NOMO-1 treated with dmso at 0.1 percent for 144 hours (cell line): ENCODE measurements around the gene SMAD3.

Experiments
- DNase-seq: peaks from one replicate; lab custom pipeline; 2025; ENCODE audit not compliant: unreplicated experiment; lab: John Stamatoyannopoulos, UW

SMAD3 gene

GRCh38 chr15:67035886-67036285 is 29.5 kb upstream of the SMAD3 start:
- no peak for DNase-seq

- no peak for DNase-seq
Observed at GRCh38 chr15:67036775-67037555, 28.4 kb upstream of the SMAD3 start.

DNA sequence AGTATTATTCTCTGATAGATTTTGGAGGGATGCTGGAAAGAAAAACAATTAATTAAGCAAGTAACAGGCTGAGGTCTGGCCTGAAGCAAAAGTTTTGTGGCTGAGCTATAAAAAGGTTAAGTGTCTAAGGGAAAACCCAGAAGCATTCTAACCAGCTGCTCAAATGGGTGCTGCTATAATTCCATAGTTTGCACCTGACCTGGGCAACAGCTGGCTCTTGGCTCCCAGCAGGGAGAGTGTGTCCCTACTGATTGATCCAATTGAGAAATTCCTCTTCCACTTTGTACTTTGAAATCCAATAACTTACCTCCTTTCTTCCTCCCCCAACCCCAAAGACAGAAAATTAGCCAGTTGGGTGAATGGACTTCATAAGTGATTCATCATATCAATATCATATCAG is 27.7 kb upstream of the SMAD3 start:
- DNase-seq = no peak

- DNase-seq = no peak
Observed at GRCh38 chr15:67038736-67039135, 26.7 kb upstream of the SMAD3 start.

DNA sequence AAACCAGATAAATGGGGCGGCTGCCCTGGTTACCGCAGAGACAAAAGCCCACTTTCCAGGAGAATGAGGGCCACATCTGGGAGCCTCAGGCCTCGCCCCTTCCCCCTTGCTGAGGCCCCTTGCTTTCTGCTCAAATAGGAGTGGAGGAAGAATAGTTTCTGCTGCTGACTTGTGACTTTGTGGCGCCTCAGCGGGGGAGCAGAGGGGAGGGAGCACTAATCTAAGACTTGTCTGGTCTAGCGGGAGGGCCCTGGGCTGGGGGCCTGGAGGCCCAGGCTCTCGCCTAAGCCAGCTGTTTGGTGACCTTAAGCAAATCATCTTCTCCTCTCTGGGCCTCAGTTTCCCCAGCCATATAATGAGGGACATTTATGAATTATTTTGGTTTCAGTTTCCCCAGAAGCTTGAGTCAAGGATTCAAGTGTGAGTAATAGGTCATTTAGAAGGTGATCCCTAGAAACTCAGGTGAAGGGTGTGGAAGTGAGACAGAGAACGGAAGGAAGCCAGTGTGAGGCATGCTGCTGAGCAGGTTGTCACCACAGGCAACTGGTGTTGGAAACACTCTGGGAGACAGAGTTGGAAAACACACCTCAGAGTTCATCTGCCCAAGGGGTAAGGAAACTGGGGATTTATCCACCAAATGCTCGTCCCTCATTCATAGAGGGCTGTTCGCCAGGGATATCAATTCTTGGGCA is 25.9 kb upstream of the SMAD3 start:
- no peak for DNase-seq

- no peak for DNase-seq
Observed at GRCh38 chr15:67040277-67040676, 25.1 kb upstream of the SMAD3 start.

- DNase-seq = peak; percentile 54
Observed at GRCh38 chr15:67042551-67043142, 22.8 kb upstream of the SMAD3 start.

- no peak for DNase-seq
Observed at GRCh38 chr15:67043939-67044771, 21.2 kb upstream of the SMAD3 start.

DNA sequence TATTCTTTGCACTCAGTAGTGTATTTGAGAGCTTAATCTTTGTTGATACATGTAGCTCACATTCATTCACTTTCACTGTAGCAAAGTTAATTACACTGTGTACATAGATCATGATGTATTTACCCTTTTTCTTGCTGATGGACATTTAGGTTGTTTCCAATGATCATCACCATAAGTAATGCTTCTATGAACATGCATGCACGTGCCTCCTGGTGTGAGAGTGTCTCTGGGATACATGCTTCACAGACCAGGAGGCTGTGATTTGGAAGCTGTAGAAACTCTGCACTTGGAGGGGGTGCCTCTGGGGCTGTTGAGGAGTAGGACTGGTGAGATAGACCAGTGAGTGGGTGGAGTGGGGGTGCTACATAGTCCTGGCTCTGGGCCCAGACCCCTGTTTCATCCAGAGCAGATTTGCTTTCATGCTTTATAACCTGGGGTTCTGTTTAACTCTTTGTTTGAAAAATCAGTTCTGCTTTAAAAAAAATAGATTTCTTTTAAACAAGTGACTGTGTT is 18.2 kb upstream of the SMAD3 start:
- DNase-seq = no peak

- DNase-seq = peak; percentile 47
Observed at GRCh38 chr15:67048281-67049279, 16.8 kb upstream of the SMAD3 start.

DNA sequence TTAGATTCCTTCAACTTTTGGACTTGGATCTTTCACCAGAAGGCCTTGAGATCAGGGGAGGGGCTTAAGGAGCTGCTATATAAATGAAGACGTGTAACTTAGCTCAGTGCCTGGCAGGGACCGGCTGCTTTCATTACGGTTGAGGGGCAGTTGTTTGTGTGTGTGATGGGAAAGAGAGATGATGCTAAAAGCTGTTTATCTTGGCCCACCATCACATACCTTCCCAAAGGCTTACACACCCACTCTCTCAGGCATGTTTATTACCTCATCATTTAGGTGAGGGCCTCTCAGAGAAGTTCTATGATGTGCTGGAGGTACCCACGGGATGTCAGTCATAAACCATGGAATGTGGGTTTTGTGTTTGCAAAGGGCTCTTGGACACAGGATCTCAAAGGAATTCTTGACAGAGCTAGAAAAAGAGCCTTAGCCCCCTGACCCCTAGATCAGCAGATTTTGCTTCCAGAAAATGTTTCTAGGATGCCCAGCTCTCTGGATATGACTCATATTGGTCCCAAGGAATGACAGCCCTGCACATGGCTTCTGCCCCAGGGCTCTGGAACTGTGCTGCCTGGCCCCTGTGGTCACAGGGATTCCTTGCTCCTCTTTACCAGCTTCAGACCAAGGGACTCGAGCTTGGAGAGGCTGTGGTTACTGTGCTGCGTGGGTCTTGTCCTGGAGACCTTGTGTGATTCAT is 15.9 kb upstream of the SMAD3 start:
- no peak for DNase-seq

GRCh38 chr15:67050062-67050461 is 15.3 kb upstream of the SMAD3 start:
- DNase-seq = no peak

- no peak for DNase-seq
Observed at GRCh38 chr15:67050522-67051087, 14.8 kb upstream of the SMAD3 start.

- DNase-seq = no peak
Observed at GRCh38 chr15:67051088-67052045, 14.0 kb upstream of the SMAD3 start.

DNA sequence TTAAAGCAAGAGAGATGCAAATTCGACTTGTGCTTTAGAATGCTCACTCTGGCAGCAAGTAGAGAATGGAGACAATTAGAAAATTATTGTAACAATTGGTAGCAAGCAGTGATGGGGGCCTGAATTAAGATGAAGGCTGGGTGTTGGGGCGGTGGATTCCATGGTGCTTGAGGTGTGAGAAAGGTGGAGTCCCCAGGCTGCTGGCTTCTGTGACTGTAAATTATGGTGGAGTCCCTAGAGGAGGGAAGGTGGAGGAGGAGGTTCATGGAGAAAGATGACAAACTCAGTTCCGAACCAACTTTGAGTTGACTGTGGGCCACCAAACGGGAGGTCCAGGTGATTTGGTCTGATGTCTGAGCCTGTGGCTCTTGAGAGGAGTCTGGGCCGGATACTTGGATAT is 10.7 kb upstream of the SMAD3 start:
- DNase-seq = no peak

- DNase-seq = no peak
Observed at GRCh38 chr15:67059127-67059553, 6.3 kb upstream of the SMAD3 start.

DNA sequence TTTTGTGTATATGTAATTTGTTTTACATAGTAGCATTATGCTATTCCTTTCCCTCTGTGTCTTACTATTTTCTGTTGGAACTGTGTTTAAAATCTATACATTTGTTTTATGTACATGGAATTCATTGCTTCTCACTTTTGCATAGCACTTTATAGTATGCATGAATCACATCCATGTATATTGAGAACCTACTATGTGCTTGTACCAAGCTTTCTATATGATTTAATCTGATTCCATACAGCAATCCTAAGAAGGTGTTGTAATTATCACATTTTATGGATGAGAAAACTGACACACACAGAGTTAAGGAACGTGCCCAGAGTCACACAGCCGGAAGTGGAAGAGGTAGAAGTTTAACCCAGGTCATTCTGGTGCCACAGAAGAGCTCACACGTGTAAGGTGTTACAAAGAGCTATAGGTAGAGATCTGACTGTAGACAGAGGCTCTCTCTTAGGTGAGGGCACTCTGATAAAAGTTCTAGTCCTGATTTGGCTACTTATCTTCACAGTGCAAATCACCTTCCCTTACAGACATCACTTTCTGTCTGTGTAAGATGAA is 3.5 kb upstream of the SMAD3 start:
- DNase-seq = no peak
